Body of pancreas (tissue), 4 donors: ENCODE data around the gene ELP4.

Experiments
- POLR2A ChIP-seq, 3 donors: fragments of 450-650 bp; IDR thresholded peaks; one replicate each; pipeline ENCODE4 v1.6.1; 2016; ENCODE audit warnings: antibody characterized with exemption in 3 of 3, mild to moderate bottlenecking in 2 of 3
- TF ChIP-seq, protein P1 (sequence below), 7 experiments: fragments of 450-650 bp in 4 of 7; fragments of 200-600 bp in 3 of 7; sonication (generic) in 3 of 7; IDR thresholded peaks; one replicate each; pipeline ENCODE4 v1.5.1; 2016 to 2019; ENCODE audit warnings: antibody characterized with exemption in 7 of 7

GRCh38 chr11:31793264-31793663 is 283.7 kb downstream of the ELP4 start:
- TF ChIP-seq, protein P1, sequence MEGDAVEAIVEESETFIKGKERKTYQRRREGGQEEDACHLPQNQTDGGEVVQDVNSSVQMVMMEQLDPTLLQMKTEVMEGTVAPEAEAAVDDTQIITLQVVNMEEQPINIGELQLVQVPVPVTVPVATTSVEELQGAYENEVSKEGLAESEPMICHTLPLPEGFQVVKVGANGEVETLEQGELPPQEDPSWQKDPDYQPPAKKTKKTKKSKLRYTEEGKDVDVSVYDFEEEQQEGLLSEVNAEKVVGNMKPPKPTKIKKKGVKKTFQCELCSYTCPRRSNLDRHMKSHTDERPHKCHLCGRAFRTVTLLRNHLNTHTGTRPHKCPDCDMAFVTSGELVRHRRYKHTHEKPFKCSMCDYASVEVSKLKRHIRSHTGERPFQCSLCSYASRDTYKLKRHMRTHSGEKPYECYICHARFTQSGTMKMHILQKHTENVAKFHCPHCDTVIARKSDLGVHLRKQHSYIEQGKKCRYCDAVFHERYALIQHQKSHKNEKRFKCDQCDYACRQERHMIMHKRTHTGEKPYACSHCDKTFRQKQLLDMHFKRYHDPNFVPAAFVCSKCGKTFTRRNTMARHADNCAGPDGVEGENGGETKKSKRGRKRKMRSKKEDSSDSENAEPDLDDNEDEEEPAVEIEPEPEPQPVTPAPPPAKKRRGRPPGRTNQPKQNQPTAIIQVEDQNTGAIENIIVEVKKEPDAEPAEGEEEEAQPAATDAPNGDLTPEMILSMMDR (IDR thresholded peaks at IDR 0.05), result no peak
- TF ChIP-seq POLR2A (IDR thresholded peaks at IDR 0.05), result no peak
